ENCODE results near the gene DCP1A.

DCP1A gene

DNA sequence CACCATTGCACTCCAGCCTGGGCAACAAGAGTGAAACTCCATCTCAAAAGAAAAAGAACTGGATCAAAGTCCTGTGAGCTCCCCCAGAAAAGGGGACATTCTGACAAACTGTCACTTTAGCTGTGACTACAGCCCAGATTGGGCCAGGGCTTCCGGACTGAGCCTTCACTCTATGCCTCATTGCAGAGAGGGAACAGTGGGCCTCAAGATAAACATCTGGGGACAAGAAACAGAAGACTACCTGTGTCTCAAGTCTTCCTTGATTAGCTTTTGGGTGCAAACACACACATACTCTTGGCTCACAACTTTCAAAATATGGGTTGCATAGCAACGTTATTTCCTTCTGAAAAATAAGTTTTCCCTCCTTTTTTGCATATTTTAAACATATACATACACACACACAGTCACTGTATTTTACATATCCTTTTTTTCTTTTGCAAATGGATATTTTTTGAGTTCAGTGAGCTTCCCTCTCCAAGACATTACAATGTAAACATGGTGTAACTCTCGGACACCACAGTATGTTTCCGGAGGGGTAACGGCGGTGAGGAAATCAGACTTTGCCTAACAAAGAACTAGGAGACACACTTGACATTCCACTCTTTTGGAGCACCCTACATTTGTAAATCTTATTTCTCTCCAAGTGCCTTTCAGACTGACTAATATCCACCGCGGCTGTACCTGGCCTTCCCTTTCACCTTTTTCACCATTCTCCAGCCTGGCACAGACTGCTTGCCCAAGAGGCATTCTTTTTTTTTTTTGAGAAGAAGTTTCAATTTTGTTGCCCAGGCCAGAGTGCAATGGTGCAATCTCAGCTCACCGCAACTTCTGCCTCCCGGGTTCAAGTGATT, 95.0 kb downstream of the DCP1A start:
- Mint-ChIP-seq H3K27ac (peak overlapping the region; percentile 59), H3K36me3 (ENCODE audit: low read depth) (peaks cover 8% of the 10 kb centered on the region), H3K4me1 (ENCODE audit: low read depth) (peaks cover 47% of the 10 kb centered on the region), H3K4me3 (peak overlapping the region; percentile 93), H3K9me3 (no peaks in the 10 kb centered on the region), H3K27me3 (ENCODE audit: low read depth) (no peaks in the 10 kb centered on the region)

DNA sequence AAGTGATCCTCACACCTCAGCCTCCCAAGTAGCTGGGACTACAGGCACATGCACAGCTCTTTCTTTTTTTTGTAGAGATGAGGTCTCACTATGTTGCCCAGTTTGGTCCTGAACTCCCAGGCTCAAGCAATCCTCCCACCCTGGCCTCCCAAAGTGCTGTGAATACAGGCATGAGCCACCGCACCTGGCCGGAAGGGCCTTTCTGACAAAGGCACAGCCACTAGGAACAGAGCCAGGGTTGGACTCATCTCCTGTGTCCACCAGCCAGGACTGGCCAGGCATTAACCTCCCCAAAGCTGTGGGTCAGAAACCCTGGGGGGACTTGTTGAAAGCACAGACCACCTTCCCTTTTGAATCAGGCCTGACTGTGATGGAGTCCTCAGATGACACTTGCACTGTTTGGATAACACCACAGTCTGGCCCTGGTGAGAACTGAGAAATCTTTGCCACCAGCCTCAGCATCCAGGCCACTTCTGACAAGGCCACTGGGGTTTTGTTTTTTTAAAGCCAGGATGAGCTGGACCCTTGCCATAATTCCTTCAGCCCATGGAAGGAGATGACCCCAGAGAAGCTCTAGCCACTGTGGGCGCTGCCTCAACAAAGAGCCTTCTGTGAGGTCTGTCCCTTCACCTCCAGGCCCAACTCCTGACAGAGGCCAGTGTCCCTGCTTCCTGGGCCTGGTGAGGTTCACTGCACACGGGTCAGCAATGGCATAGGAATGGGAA, 96.3 kb downstream of the DCP1A start:
- H3K27ac Mint-ChIP-seq: peak overlapping the region; percentile 31
- H3K9me3 Mint-ChIP-seq: no peaks in the 10 kb centered on the region
- no peaks in the 10 kb centered on the region for H3K27me3 Mint-ChIP-seq (ENCODE audit: low read depth)
- H3K36me3 Mint-ChIP-seq (ENCODE audit: low read depth): peaks cover 8% of the 10 kb centered on the region
- peaks cover 49% of the 10 kb centered on the region for H3K4me1 Mint-ChIP-seq (ENCODE audit: low read depth)
- no peak overlapping the region for H3K4me3 Mint-ChIP-seq

DNA sequence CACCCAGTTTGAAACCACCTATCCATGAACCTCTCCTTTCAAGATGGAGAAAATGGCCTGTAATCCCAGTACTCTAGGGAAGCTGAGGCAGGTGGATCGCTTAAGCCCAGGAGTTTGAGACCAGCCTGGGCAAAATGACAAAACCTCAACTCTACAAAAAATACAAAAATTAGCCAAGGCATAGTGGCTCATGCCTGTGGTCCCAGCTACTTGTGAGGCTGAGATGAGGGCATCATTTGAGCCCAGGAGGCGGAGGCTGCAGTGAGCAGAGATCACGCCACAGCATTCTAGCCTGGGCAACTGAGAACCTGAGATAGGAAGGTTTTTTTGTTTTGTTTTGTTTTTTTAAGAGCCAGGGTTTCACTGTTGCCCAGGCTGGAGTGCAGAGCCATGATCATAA, 96.9 kb downstream of the DCP1A start:
- Mint-ChIP-seq H3K9me3 (no peaks in the 10 kb centered on the region), H3K27me3 (ENCODE audit: low read depth) (no peaks in the 10 kb centered on the region), H3K4me3 (no peak overlapping the region), H3K4me1 (ENCODE audit: low read depth) (peaks cover 51% of the 10 kb centered on the region), H3K27ac (no peak overlapping the region), H3K36me3 (ENCODE audit: low read depth) (peaks cover 8% of the 10 kb centered on the region)

DNA sequence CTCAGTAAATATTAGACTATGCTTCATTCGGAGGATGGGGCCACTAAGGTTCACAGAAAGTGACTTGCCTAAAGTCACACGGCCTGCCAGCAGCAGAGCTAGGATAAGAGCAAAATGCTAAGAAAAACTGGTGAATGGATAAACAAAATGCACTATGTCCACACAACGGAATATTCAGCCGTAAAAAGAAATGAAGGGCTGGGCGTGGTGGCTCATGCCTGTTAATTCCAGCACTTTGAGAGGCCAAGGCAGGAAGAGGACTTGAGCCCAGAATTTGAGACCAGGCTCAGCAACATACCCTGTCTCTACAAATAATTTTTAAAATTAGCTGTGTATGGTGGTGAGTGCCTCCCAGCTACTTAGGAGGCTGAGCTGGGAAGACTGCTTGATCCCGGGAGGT, 99.2 kb downstream of the DCP1A start:
- H3K27me3 Mint-ChIP-seq (ENCODE audit: low read depth): no peaks in the 10 kb centered on the region
- H3K4me3 Mint-ChIP-seq: no peak overlapping the region
- peak overlapping the region; percentile 6 for H3K27ac Mint-ChIP-seq
- peaks cover 45% of the 10 kb centered on the region for H3K4me1 Mint-ChIP-seq (ENCODE audit: low read depth)
- no peaks in the 10 kb centered on the region for H3K9me3 Mint-ChIP-seq
- H3K36me3 Mint-ChIP-seq (ENCODE audit: low read depth): peaks cover 8% of the 10 kb centered on the region

DNA sequence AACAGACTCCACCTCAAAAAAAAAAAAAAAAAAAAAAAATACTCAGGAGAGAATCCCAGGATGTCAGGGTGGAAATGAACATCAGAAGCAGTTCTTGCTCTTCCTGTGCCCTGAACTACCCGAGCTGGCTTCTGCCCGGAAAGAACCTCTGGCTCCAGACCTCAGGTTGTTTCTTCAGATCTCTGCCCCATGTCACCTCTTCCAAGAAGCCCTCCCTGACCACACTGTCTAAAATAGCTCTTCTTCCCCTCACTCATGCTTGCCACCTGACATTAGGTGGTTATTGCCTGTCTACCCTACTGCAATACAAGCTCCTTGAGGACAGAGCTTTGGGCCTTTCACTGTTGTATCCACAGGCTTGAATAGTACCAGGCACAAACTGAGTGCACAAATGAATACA, 99.7 kb downstream of the DCP1A start:
- Mint-ChIP-seq H3K27me3 (ENCODE audit: low read depth) (no peaks in the 10 kb centered on the region), H3K4me3 (peak overlapping the region; percentile 16), H3K36me3 (ENCODE audit: low read depth) (peaks cover 8% of the 10 kb centered on the region), H3K27ac (peak overlapping the region; percentile 27), H3K4me1 (ENCODE audit: low read depth) (peaks cover 42% of the 10 kb centered on the region), H3K9me3 (no peaks in the 10 kb centered on the region)

DNA sequence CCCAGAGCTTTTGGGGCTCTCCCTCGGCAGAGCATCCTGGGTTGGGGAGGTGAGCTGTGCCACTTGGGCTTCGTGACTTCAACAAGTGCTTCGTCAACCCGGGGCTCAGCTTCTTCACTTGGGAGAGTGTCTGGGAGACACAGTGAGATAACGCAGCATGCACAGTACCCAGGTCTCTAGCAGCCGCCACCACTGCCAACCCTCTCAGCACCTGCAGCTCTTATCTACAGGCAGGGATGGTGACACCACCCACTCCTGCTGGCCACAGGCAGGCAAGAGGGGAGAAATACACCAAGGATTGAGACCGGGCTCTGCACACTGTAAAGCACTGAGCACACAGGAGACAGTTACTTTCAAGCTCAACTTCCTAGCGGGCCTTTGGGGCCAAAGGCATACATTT, 103.1 kb downstream of the DCP1A start:
- H3K36me3 Mint-ChIP-seq (ENCODE audit: low read depth): peaks cover 11% of the 10 kb centered on the region

DNA sequence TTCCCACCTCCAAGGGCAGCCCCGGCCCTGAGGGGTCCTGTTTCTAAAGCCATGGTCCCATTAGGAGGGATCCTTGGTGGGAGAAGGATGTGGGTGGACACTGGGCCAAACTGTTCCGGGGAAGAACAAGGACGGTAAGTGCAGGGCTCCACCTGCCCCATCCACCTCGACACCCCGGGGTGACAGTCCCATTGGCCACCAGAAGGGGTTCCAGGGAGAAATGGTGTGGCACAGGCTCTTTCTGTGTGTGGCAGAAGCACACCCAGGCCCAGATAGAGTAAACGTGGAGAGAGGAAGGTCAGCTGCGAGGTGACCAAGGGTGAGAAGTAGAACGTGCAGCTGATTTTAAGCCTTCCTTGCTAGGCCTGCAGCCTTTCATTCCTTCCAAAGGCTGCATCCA, 103.6 kb downstream of the DCP1A start:
- peaks cover 20% of the 10 kb centered on the region for H3K4me1 Mint-ChIP-seq (ENCODE audit: low read depth)
- peaks cover 14% of the 10 kb centered on the region for H3K36me3 Mint-ChIP-seq (ENCODE audit: low read depth)
- no peaks in the 10 kb centered on the region for H3K9me3 Mint-ChIP-seq
- H3K27ac Mint-ChIP-seq: peak overlapping the region; percentile 11
- H3K27me3 Mint-ChIP-seq (ENCODE audit: low read depth): no peaks in the 10 kb centered on the region
- H3K4me3 Mint-ChIP-seq: no peak overlapping the region

More for the DNA sequence above, 103.1 kb downstream of the DCP1A start:
- no peaks in the 10 kb centered on the region for H3K9me3 Mint-ChIP-seq
- H3K4me3 Mint-ChIP-seq: no peak overlapping the region
- H3K4me1 Mint-ChIP-seq (ENCODE audit: low read depth): peaks cover 19% of the 10 kb centered on the region
- H3K27me3 Mint-ChIP-seq (ENCODE audit: low read depth): no peaks in the 10 kb centered on the region
- no peak overlapping the region for H3K27ac Mint-ChIP-seq

DNA sequence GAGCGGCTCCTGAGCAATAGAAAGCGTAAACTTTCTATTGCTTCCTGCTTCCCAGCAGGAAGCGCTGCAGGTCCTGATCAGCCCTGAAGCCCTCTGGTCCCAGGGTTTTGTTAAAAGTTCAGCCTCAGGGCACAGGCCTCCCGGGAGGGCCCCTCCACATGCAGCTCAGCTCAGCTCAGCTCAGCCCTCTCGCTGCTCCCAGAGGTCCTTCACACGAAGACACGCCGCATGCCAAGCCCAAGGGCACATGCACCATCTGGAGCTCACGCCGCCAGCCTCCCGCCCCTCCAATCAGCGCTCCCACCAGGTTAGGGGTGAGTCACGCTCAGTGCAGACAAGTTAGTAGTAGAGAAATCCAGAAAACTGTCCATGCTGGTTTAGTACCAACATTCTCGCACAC, 104.2 kb downstream of the DCP1A start:
- Mint-ChIP-seq H3K36me3 (ENCODE audit: low read depth) (peaks cover 15% of the 10 kb centered on the region), H3K9me3 (no peaks in the 10 kb centered on the region), H3K4me3 (no peak overlapping the region), H3K27ac (no peak overlapping the region), H3K27me3 (ENCODE audit: low read depth) (no peaks in the 10 kb centered on the region), H3K4me1 (ENCODE audit: low read depth) (peaks cover 16% of the 10 kb centered on the region)

DNA sequence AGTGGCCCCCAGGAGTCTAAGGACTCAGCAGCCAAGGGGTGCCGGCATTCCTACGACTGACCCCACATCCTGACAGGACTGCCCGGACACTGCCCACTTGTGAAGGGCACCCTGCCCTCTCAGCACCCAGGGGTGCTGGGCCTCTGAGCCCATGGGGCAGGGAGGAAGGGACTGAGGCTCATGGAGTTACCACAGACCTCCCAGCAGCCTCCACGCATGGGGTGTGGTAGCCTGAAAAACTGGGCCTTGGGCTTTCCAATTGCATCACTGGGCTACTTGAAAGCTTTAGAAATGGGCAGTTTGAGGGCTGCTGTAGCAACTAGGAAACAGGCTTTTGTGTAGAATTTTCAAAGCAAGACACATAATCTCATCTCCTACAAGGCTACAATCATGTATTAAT, 104.7 kb downstream of the DCP1A start:
- H3K27me3 Mint-ChIP-seq (ENCODE audit: low read depth): no peaks in the 10 kb centered on the region
- peaks cover 12% of the 10 kb centered on the region for H3K36me3 Mint-ChIP-seq (ENCODE audit: low read depth)
- no peaks in the 10 kb centered on the region for H3K9me3 Mint-ChIP-seq
- no peak overlapping the region for H3K27ac Mint-ChIP-seq
- H3K4me1 Mint-ChIP-seq (ENCODE audit: low read depth): peaks cover 10% of the 10 kb centered on the region
- H3K4me3 Mint-ChIP-seq: no peak overlapping the region

DNA sequence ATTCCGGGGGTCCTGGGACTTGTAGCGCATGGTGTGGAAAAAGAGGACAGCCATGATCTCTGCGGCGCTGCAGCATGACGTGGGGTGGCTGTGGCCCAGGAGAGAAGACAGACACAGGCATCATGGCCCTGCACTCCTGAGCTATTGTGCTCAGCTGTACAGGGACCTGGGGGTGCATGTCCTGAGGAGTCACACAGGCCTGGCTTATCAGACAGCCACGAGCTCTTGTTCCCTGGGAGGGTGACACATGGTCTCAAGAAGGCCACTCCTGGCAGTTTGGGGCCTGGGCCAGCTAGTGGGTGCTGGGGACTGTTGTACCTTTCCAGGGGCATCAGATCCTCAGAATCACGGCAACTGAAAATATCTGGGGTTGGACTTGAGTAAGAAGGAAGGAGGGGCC, 105.2 kb downstream of the DCP1A start:
- no peak overlapping the region for H3K4me3 Mint-ChIP-seq
- H3K4me1 Mint-ChIP-seq (ENCODE audit: low read depth): peaks cover 11% of the 10 kb centered on the region
- H3K9me3 Mint-ChIP-seq: no peaks in the 10 kb centered on the region
- no peaks in the 10 kb centered on the region for H3K27me3 Mint-ChIP-seq (ENCODE audit: low read depth)
- peaks cover 12% of the 10 kb centered on the region for H3K36me3 Mint-ChIP-seq (ENCODE audit: low read depth)
- H3K27ac Mint-ChIP-seq: peak overlapping the region; percentile 49

DNA sequence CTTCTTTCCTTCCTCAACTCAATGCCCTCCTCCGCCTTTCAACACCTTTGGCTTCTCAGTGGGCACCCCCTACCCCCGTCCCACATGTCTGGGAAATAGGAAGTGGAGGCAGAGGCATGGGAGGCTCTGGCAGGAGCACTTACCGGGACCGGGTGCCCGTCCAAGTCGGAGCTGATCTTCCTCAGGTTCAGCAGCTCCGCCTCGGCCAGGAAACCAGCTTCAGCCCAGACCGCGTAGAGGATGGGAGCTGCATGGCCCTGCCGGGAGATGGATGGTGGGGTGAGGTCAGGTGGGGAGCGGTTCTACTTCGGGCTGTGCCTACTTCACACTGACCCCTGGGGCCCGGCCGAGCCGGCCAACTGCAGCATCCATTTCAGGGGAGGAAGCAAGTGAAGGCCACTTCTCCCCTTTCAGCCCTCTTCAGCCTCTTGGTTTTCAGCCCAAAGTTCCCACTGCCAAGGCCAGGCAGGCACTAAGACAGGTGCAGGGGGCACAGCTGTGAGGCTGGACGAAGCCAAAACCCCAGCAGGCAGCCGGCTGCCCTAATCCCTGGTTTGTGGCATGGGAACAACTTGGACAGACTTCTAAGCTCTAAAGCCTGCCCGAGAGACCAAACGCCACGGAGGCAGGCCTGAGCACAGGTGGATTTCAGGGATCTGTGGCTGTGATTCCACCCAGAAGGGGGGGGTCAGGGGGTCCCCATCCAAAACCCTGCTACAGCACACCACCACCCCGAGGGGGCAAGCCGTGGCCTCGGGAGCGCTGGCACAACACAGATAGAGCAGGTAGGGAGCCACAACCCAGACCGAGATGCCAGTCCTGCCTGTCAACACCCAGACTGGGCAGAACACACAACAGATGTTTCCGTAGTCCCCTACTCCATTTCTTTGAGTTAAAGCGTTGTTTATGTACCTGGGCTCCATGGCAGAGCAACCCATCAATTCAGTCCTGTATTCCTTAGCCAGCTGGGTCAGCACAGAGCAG, 106.1 kb downstream of the DCP1A start:
- H3K27ac Mint-ChIP-seq: no peak overlapping the region
- H3K27me3 Mint-ChIP-seq (ENCODE audit: low read depth): no peaks in the 10 kb centered on the region
- H3K9me3 Mint-ChIP-seq: no peaks in the 10 kb centered on the region
- peaks cover 17% of the 10 kb centered on the region for H3K4me1 Mint-ChIP-seq (ENCODE audit: low read depth)
- no peak overlapping the region for H3K4me3 Mint-ChIP-seq
- H3K36me3 Mint-ChIP-seq (ENCODE audit: low read depth): peaks cover 15% of the 10 kb centered on the region

DNA sequence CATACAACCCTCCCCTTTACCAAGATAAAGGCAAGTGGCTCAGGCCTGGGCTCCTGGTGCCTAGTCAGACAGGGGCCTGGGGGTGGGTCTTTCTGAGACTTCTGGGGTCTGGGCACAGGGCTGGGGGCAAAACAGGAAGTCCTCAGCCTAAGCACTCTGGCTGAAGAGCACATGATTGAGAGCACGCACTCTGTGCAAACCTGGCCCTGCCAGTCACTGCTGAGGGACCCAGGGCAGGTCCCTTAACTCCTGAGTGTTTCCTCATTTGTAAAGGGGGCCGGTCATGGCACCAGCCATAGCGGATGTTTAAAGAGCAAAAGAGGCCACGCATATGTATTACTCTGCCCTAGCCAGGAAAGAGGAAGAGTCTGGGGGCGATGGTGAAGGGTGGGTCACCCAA, 107.5 kb downstream of the DCP1A start:
- Mint-ChIP-seq H3K4me1 (ENCODE audit: low read depth) (peaks cover 12% of the 10 kb centered on the region), H3K9me3 (no peaks in the 10 kb centered on the region), H3K4me3 (no peak overlapping the region), H3K36me3 (ENCODE audit: low read depth) (peaks cover 18% of the 10 kb centered on the region), H3K27ac (no peak overlapping the region), H3K27me3 (ENCODE audit: low read depth) (no peaks in the 10 kb centered on the region)

DNA sequence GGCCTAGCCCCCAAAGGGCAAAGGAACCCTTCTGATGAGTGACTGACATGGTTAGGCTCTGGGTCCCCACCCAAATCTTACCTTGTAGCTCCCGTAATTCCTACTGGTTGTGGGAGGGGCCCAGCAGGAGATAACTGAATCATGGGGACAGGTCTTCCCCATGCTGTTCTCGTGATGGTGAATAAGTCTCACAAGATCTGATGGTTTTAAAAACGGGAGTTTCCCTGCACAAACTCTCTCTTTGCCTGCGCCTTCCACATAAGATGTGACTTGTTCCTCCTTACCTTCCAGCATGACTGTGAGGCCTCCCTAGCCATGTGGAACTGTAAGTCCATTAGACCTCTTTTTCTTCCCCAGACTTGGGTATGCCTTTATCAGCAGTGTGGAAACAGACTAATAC, 108.5 kb downstream of the DCP1A start:
- Mint-ChIP-seq H3K4me3 (no peak overlapping the region), H3K27ac (no peak overlapping the region), H3K4me1 (ENCODE audit: low read depth) (peaks cover 16% of the 10 kb centered on the region), H3K27me3 (ENCODE audit: low read depth) (no peaks in the 10 kb centered on the region), H3K9me3 (no peaks in the 10 kb centered on the region), H3K36me3 (ENCODE audit: low read depth) (peaks cover 18% of the 10 kb centered on the region)

All from T-helper 1 cell treated with Interleukin-12 subunit alpha and Interleukin-12 subunit beta and Interleukin-4 antibody, amounts not matched to agents 30 μg/mL and 1 μg/mL, for 36 hours (primary cell).